ENCODE measurements around the gene CALML5. TPM values are rescaled to one million over a fixed set of nuclear protein-coding genes. Genes with fewer than 3 reads are reported as not detected.

Gene CALML5
- total RNA-seq, 1 experiment from 2014 or later, result not detected

- no peak for DNase-seq (ENCODE audit: low spot score)
These were observed 34.8 kb downstream of the CALML5 start for GRCh38 chr10:5464546-5464945.

GRCh38 chr10:5462841-5463293 lies 36.5 kb downstream of the CALML5 start:
- DNase-seq (ENCODE audit: low spot score), result no peak

- DNase-seq (ENCODE audit: low spot score), result no peak
These were observed 37.2 kb downstream of the CALML5 start for GRCh38 chr10:5461914-5462840.

GRCh38 chr10:5461203-5461588 lies 38.2 kb downstream of the CALML5 start:
- DNase-seq (ENCODE audit: low spot score), result no peak

GRCh38 chr10:5460468-5461202 lies 38.7 kb downstream of the CALML5 start:
- DNase-seq (ENCODE audit: low spot score), result no peak

GRCh38 chr10:5458949-5459747 lies 40.2 kb downstream of the CALML5 start:
- DNase-seq (ENCODE audit: low spot score), result no peak

- no peak for DNase-seq (ENCODE audit: low spot score)
These were observed 40.9 kb downstream of the CALML5 start for GRCh38 chr10:5458425-5458824.

- no peak for DNase-seq (ENCODE audit: low spot score)
These were observed 41.6 kb downstream of the CALML5 start for GRCh38 chr10:5457741-5458140.

GRCh38 chr10:5456563-5456962 lies 42.8 kb downstream of the CALML5 start:
- DNase-seq (ENCODE audit: low spot score), result no peak

GRCh38 chr10:5453749-5454489 lies 45.5 kb downstream of the CALML5 start:
- no peak for DNase-seq (ENCODE audit: low spot score)

- no peak for DNase-seq (ENCODE audit: low spot score)
These were observed 48.6 kb downstream of the CALML5 start for GRCh38 chr10:5450605-5451384.

- no peak for DNase-seq (ENCODE audit: low spot score)
These were observed 49.5 kb downstream of the CALML5 start for GRCh38 chr10:5449823-5450222.

GRCh38 chr10:5449227-5449626 lies 50.1 kb downstream of the CALML5 start:
- no peak for DNase-seq (ENCODE audit: low spot score)

Other genes with a start within 250 kb of the CALML5 start
- gene UCN3, start 134.6 kb downstream of the CALML5 start, total RNA-seq (2014; rRNA removed; shearing (Covaris generic)), result not detected in 2 replicates
- gene TUBAL3, start 94.7 kb downstream of the CALML5 start, total RNA-seq (2014; rRNA removed; shearing (Covaris generic)), result not detected in 2 replicates
- gene NET1, start 87.0 kb downstream of the CALML5 start, total RNA-seq (2014; rRNA removed; shearing (Covaris generic)), result 40.8 and 52.1 TPM in 2 replicates
- gene CALML3, start 25.4 kb upstream of the CALML5 start, total RNA-seq (2014; rRNA removed; shearing (Covaris generic)), result not detected in 2 replicates
- 9.5 and 11.0 TPM in 2 replicates for gene ASB13, start 167.0 kb upstream of the CALML5 start, total RNA-seq (2014; rRNA removed; shearing (Covaris generic))
- gene TASOR2, start 185.3 kb upstream of the CALML5 start, total RNA-seq (2014; rRNA removed; shearing (Covaris generic)), result 59.0 and 77.7 TPM in 2 replicates

All from A172 (cell line).